Smooth muscle cell (in vitro differentiated cells): Measurements from ENCODE around the gene HSPA8. TPM values are rescaled to one million over a fixed set of nuclear protein-coding genes. Genes with fewer than 3 reads are reported as not detected.

ENCODE experiments used
- DNase-seq: peaks from one replicate; lab custom pipeline; 2025; ENCODE audit not compliant: unreplicated experiment; lab: John Stamatoyannopoulos, UW
- H2AFZ ChIP-seq: fragments of 200-600 bp; sonication (generic); 2 replicates; pipeline ENCODE4 v1.6.0; 2016; ENCODE audit warnings: antibody characterized with exemption, low read depth, mild to moderate bottlenecking
- H3F3A ChIP-seq: fragments of 200-600 bp; sonication (generic); 2 replicates; pipeline ENCODE4 v1.6.0; 2017; ENCODE audit warnings: antibody characterized with exemption, low read depth
- H3K27ac ChIP-seq: fragments of 200-600 bp; sonication (generic); 2 replicates; pipeline ENCODE4 v1.5.1; 2016; ENCODE audit warnings: low read depth, mild to moderate bottlenecking
- H3K27me3 ChIP-seq: fragments of 200-600 bp; sonication (generic); 2 replicates; pipeline ENCODE4 v1.6.1; 2016; ENCODE audit warnings: low read depth, mild to moderate bottlenecking
- H3K36me3 ChIP-seq: fragments of 200-600 bp; sonication (generic); 2 replicates; pipeline ENCODE4 v1.5.1; 2016; ENCODE audit warnings: low read depth
- H3K4me1 ChIP-seq: fragments of 200-600 bp; sonication (generic); 2 replicates; pipeline ENCODE4 v1.5.1; 2016; ENCODE audit warnings: low read depth
- H3K4me2 ChIP-seq: fragments of 200-600 bp; sonication (generic); 2 replicates; pipeline ENCODE4 v1.6.0; 2016; ENCODE audit warnings: mild to moderate bottlenecking
- H3K4me3 ChIP-seq: fragments of 200-600 bp; sonication (generic); 2 replicates; pipeline ENCODE4 v1.5.1; 2016; ENCODE audit warnings: mild to moderate bottlenecking
- H3K79me2 ChIP-seq: fragments of 200-600 bp; sonication (generic); 2 replicates; pipeline ENCODE4 v1.6.0; 2016; ENCODE audit warnings: low read depth, mild to moderate bottlenecking
- H3K9ac ChIP-seq: fragments of 200-600 bp; sonication (generic); 2 replicates; pipeline ENCODE4 v1.6.0; 2016; ENCODE audit warnings: low read depth
- H3K9me3 ChIP-seq: fragments of 200-600 bp; sonication (generic); replicated peaks from 2 replicates; pipeline ENCODE4 v1.5.1; 2016; ENCODE audit warnings: low read depth
- H4K20me1 ChIP-seq: fragments of 200-600 bp; sonication (generic); 2 replicates; pipeline ENCODE4 v1.6.0; 2016; ENCODE audit warnings: low read depth
- CTCF ChIP-seq: fragments of 200-600 bp; sonication (generic); IDR thresholded peaks from 2 replicates; pipeline ENCODE4 v1.5.1; 2017; ENCODE audit warnings: borderline replicate concordance, mild to moderate bottlenecking, antibody characterized with exemption; ENCODE audit not compliant: insufficient read depth, poor library complexity, severe bottlenecking
- WGBS: methylation state at CpG from one replicate; pipeline ENCODE4 v1.1.7; 2016; ENCODE audit warnings: low lambda C conversion rate; 5-methylcytosine and 5-hydroxymethylcytosine counted together
- polyA plus RNA-seq: library from polyadenylated mRNA; unstranded; fragments of >200 nt; fragmentation: Nextera tagmentation; extraction: Ambion mirVana; gene quantifications from 2 replicates; pipeline ENCODE4 v1.2.1, GENCODE V29; 2016
- total RNA-seq: library from RNA; depleted of rRNA; stranded (reverse); fragments of >200 nt; gene quantifications from 2 replicates; pipeline ENCODE4 v1.2.3, GENCODE V29; 2014

HSPA8 gene
- total and polyA plus RNA-seq, 2 experiments from 2014 or later: 449 to 1,497 TPM

- Histone ChIP-seq H4K20me1 (peaks cover 47% of the 10 kb centered on the region), H3K27ac (peak overlapping the region; percentile 80), H3K4me3 (no peak overlapping the region), H3K27me3 (no peaks in the 10 kb centered on the region), H3F3A (no peaks in the 10 kb centered on the region), H2AFZ (no peak overlapping the region), H3K4me1 (no peaks in the 10 kb centered on the region), H3K36me3 (peaks cover 18% of the 10 kb centered on the region), H3K79me2 (no peaks in the 10 kb centered on the region), H3K9ac (no peak overlapping the region), H3K4me2 (no peak overlapping the region), H3K9me3 (no peaks in the 10 kb centered on the region)
- peak; percentile 13 for DNase-seq
- 21% methylated on average over 4 of the region's 4 CpGs for WGBS
- TF ChIP-seq CTCF: no peak
Measured at GRCh38 chr11:123083623-123084029, 21.7 kb upstream of the HSPA8 start.

GRCh38 chr11:123082977-123083376 lies 21.0 kb upstream of the HSPA8 start:
- DNase-seq: no peak
- Histone ChIP-seq H2AFZ (no peak overlapping the region), H3K4me1 (no peaks in the 10 kb centered on the region), H3K27me3 (no peaks in the 10 kb centered on the region), H3K79me2 (no peaks in the 10 kb centered on the region), H3K36me3 (peaks cover 18% of the 10 kb centered on the region), H4K20me1 (peaks cover 43% of the 10 kb centered on the region), H3K4me2 (no peak overlapping the region), H3K9ac (no peak overlapping the region), H3K4me3 (no peak overlapping the region), H3F3A (no peaks in the 10 kb centered on the region), H3K9me3 (no peaks in the 10 kb centered on the region), H3K27ac (peak overlapping the region; percentile 78)
- no peak for TF ChIP-seq CTCF
- 71% methylated on average over 4 of the region's 4 CpGs for WGBS

- 100% methylated on average over 1 of the region's 1 CpG for WGBS
- DNase-seq: no peak
- peaks cover 4% of the 10 kb centered on the region for H3K79me2 ChIP-seq
Measured at GRCh38 chr11:123080015-123080414, 18.1 kb upstream of the HSPA8 start.

More at GRCh38 chr11:123080015-123080414, 18.1 kb upstream of the HSPA8 start:
- Histone ChIP-seq H3K9me3 (no peaks in the 10 kb centered on the region), H3K36me3 (peaks cover 18% of the 10 kb centered on the region), H3F3A (no peaks in the 10 kb centered on the region), H2AFZ (no peak overlapping the region), H3K4me1 (no peaks in the 10 kb centered on the region), H3K27me3 (no peaks in the 10 kb centered on the region), H3K4me2 (no peak overlapping the region), H3K9ac (no peak overlapping the region), H3K27ac (no peak overlapping the region), H3K4me3 (no peak overlapping the region), H4K20me1 (peaks cover 31% of the 10 kb centered on the region)
- TF ChIP-seq CTCF: no peak
